C4-2B (cell line): ENCODE measurements around the gene COQ10A.

Experiments used
- H3K27ac ChIP-seq: fragments of 450-650 bp; 2 replicates; pipeline ENCODE4 v1.5.1; 2017
- CTCF ChIP-seq: fragments of 450-650 bp; conservative IDR thresholded peaks from 2 replicates; pipeline ENCODE4 v1.5.1; 2017; ENCODE audit warnings: mild to moderate bottlenecking
- ZFX ChIP-seq: fragments of 450-650 bp; IDR thresholded peaks from 2 replicates; pipeline ENCODE4 v1.6.1; 2017

COQ10A gene

GRCh38 chr12:56223571-56224101, 43.1 kb upstream of the COQ10A start:
- H3K27ac ChIP-seq = peak overlapping the region; percentile 93
- TF ChIP-seq ZFX = no peak
- TF ChIP-seq CTCF = no peak

- peak; percentile 100 for TF ChIP-seq CTCF
- TF ChIP-seq ZFX = no peak
- peak within 1 kb of the TSS; percentile 93 for H3K27ac ChIP-seq
Measured at GRCh38 chr12:56224102-56224701, 42.5 kb upstream of the COQ10A start, which contains the start of gene NABP2. NABP2 (plus strand) TSS chr12:56224342; CDS start chr12:56224857, 515 bp downstream.

DNA sequence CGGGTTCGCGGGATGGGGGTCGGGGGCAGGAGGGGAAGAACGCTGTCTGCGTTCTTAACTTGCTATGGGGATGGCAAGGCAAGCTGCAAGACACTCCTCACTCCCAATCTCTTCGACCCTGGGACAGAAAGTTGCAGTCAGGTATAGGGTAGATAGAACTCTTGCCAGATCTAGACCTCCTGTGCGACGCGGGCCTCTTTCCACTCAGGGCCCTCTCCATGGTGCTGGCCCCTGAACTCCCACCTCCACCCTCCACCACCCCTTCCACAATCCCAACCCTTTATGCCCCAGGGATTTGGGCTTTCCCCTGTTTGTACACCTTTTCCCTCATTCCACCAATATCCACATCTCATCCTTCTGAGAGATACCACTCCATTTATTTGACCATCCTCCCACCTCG, 41.8 kb upstream of the COQ10A start:
- H3K27ac ChIP-seq = peak overlapping the region; percentile 93

DNA sequence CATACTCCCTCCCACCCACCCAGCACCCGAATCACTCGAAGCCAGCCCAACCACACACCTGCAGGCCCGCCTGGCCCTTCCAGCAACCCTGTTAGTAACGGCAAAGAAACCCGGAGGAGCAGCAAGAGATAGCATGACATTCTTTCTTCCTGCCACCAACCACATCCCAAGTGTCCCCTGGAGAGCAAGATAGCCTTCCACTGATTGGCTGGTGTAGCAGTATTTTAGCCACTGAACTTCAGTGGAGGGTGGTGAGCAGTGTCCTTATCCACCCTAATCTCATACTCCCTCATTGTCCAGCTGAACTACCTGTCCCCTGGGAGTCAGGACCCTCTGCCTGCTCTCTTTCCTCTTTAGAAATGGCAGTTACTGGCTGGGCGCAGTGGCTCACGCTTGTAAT, 37.7 kb upstream of the COQ10A start:
- H3K27ac ChIP-seq = no peak overlapping the region
- TF ChIP-seq CTCF (no peak), ZFX (no peak)

More for the DNA sequence above, 41.8 kb upstream of the COQ10A start:
- TF ChIP-seq ZFX (no peak), CTCF (no peak)

GRCh38 chr12:56229916-56230431, 36.8 kb upstream of the COQ10A start, which contains the start of gene SLC39A5:
SLC39A5 (plus strand) TSS chr12:56230051; CDS start chr12:56231275, 1,224 bp downstream.
- no peak for TF ChIP-seq ZFX
- TF ChIP-seq CTCF = no peak
- no peak within 1 kb of the TSS for H3K27ac ChIP-seq

- TF ChIP-seq CTCF (no peak), ZFX (no peak)
- no peak overlapping the region for H3K27ac ChIP-seq
Measured at GRCh38 chr12:56230432-56231183, 36.1 kb upstream of the COQ10A start.

GRCh38 chr12:56231184-56231582, 35.6 kb upstream of the COQ10A start:
- no peak for TF ChIP-seq CTCF
- H3K27ac ChIP-seq = no peak overlapping the region
